Measurements from ENCODE around the gene MAST3. TPM values are rescaled to one million over a fixed set of nuclear protein-coding genes. Genes with fewer than 3 reads are reported as not detected.

Gene MAST3
- polyA plus RNA-seq, 3 donors = 6.8 to 34.0 (median 12.4) TPM

GRCh38 chr19:18107235-18107634, 9.7 kb downstream of the MAST3 start:
- Mint-ChIP-seq H3K27me3 (ENCODE audit: low read depth in 3 of 3) (peaks cover 0 to 4% (median 3%) of the 10 kb centered on the region in 3 donors), H3K36me3 (peaks cover 17 to 20% of the 10 kb centered on the region in 2 donors), H3K4me3 (no peak overlapping the region), H3K27ac (peak overlapping the region; percentile 0 to 76 (median 58)), H3K4me1 (peaks cover 51% of the 10 kb centered on the region), H3K9me3 (no peaks in the 10 kb centered on the region)
- H3K27me3 ChIP-seq (ENCODE audit: control insufficient read depth in 2 of 2, insufficient read depth in 2 of 2, low read length in 2 of 2) = no peaks in the 10 kb centered on the region
- no peak for DNase-seq
- H3K27ac ChIP-seq (ENCODE audit: low read depth in 1 of 2, low read length in 2 of 2) = no peak overlapping the region
- intact Hi-C loops (cut with micrococcal nuclease) = no loop called here
- H4K20me1 ChIP-seq (ENCODE audit: insufficient read depth, low read length) = peaks cover 19% of the 10 kb centered on the region
- H3K36me3 ChIP-seq (replicated peaks in 1 of 2; ENCODE audit: control insufficient read depth in 1 of 2, insufficient read depth in 2 of 2, low read length in 2 of 2) = peaks cover 6 to 8% of the 10 kb centered on the region in 2 donors
- no peak overlapping the region for H3K4me3 ChIP-seq (replicated peaks in 1 of 3; ENCODE audit: low read depth in 2 of 3, low read length in 3 of 3)
- no peak overlapping the region for H2AFZ ChIP-seq (ENCODE audit: insufficient read depth, low read depth, low read length, poor library complexity, severe bottlenecking)
- no peak overlapping the region for H3K9ac ChIP-seq (ENCODE audit: insufficient read depth, low read length, poor library complexity, severe bottlenecking)
- 97% methylated on average over 5 of the region's 9 CpGs for WGBS (ENCODE audit: insufficient coverage)
- peaks cover 55 to 69% of the 10 kb centered on the region in 2 donors for H3K4me1 ChIP-seq (ENCODE audit: control insufficient read depth in 1 of 2, insufficient read depth in 2 of 2, low read length in 2 of 2)
- H3K9me3 ChIP-seq (replicated peaks in 1 of 2; ENCODE audit: control insufficient read depth in 1 of 2, insufficient read depth in 1 of 2, low read length in 2 of 2) = no peaks in the 10 kb centered on the region
- peaks cover 26% of the 10 kb centered on the region for H3K79me2 ChIP-seq (ENCODE audit: insufficient read depth, low read length)
- H3K4me2 ChIP-seq (replicated peaks; ENCODE audit: extremely low read depth, low read length, poor library complexity, severe bottlenecking) = no peak overlapping the region
- TF ChIP-seq CTCF (IDR thresholded peaks at IDR 0.05) = no peak

- H3K9me3 Mint-ChIP-seq = no peaks in the 10 kb centered on the region
- Histone ChIP-seq H3K27me3 (ENCODE audit: control insufficient read depth in 2 of 2, insufficient read depth in 2 of 2, low read length in 2 of 2) (no peaks in the 10 kb centered on the region), H3K4me3 (replicated peaks in 1 of 3; ENCODE audit: low read depth in 2 of 3, low read length in 3 of 3) (peak overlapping the region in 1 of 3 experiments; percentile 95), H3K9ac (ENCODE audit: insufficient read depth, low read length, poor library complexity, severe bottlenecking) (peak overlapping the region; percentile 90), H3K79me2 (ENCODE audit: insufficient read depth, low read length) (peaks cover 38% of the 10 kb centered on the region), H3K36me3 (replicated peaks in 1 of 2; ENCODE audit: control insufficient read depth in 1 of 2, insufficient read depth in 2 of 2, low read length in 2 of 2) (peaks cover 11 to 21% of the 10 kb centered on the region in 2 donors), H3K27ac (ENCODE audit: low read depth in 1 of 2, low read length in 2 of 2) (peak overlapping the region in 1 of 2 donors; percentile 87), H3K9me3 (replicated peaks in 1 of 2; ENCODE audit: control insufficient read depth in 1 of 2, insufficient read depth in 1 of 2, low read length in 2 of 2) (no peaks in the 10 kb centered on the region), H4K20me1 (ENCODE audit: insufficient read depth, low read length) (peaks cover 34% of the 10 kb centered on the region), H3K4me2 (replicated peaks; ENCODE audit: extremely low read depth, low read length, poor library complexity, severe bottlenecking) (peak overlapping the region; percentile 94), H2AFZ (ENCODE audit: insufficient read depth, low read depth, low read length, poor library complexity, severe bottlenecking) (no peak overlapping the region), H3K4me1 (ENCODE audit: control insufficient read depth in 1 of 2, insufficient read depth in 2 of 2, low read length in 2 of 2) (peaks cover 57 to 79% of the 10 kb centered on the region in 2 donors)
- TF ChIP-seq CTCF (IDR thresholded peaks at IDR 0.05) = no peak
- H3K27ac Mint-ChIP-seq = peak overlapping the region; percentile 31 to 88 (median 87)
- WGBS (ENCODE audit: insufficient coverage) = 89% methylated on average over 2 of the region's 2 CpGs
- H3K36me3 Mint-ChIP-seq = peaks cover 23 to 27% of the 10 kb centered on the region in 2 donors
- peaks cover 0 to 3% (median 0%) of the 10 kb centered on the region in 3 donors for H3K27me3 Mint-ChIP-seq (ENCODE audit: low read depth in 3 of 3)
- peak overlapping the region; percentile 71 to 82 for H3K4me3 Mint-ChIP-seq
- intact Hi-C loops (cut with micrococcal nuclease) = no loop called here
- DNase-seq = no peak
- H3K4me1 Mint-ChIP-seq = peaks cover 53% of the 10 kb centered on the region
Measured at GRCh38 chr19:18108897-18109296, 11.3 kb downstream of the MAST3 start.

Data from CD14-positive monocyte (primary cell).